ENCODE data around the gene GRID2.

- TF ChIP-seq POLR2A (IDR thresholded peaks at IDR 0.05) (no peak), CTCF (IDR thresholded peaks at IDR 0.05) (no peak), EP300 (IDR thresholded peaks at IDR 0.05) (no peak), POLR2AphosphoS5 (IDR thresholded peaks at IDR 0.05) (no peak)
Measured at GRCh38 chr4:92334716-92335350, 31.1 kb downstream of the GRID2 start.

Measured in stomach (tissue), 4 donors.